K562 treated with DMSO at 1 percent for 48 hours (cell line): ENCODE results near the gene GALNT6. TPM values are rescaled to one million over a fixed set of nuclear protein-coding genes. Genes with fewer than 3 reads are reported as not detected.

Experiments used
- total RNA-seq: library from RNA; unstranded; fragments of 300-600 nt; gene quantifications from 2 replicates; pipeline ENCODE4 v1.2.3, GENCODE V29; 2022; ENCODE audit warnings: low replicate concordance; ENCODE audit errors: extremely low read depth

The GALNT6 gene
- total RNA-seq = not detected in 2 replicates

GRCh38 chr12:51391283-51392123 lies at the start of gene GALNT6:
TSS of gene GALNT6 (minus strand) at chr12:51391406. CDS start at chr12:51379781, 11,625 bp downstream.

GRCh38 chr12:51424662-51425539 lies 33.7 kb upstream of the GALNT6 start, which contains the start of gene SLC4A8:
TSS of gene SLC4A8 (plus strand) at chr12:51424831. CDS start at chr12:51424988, 157 bp downstream.

GRCh38 chr12:51346581-51346980 lies 44.6 kb downstream of the GALNT6 start, which contains the start of gene CELA1:
TSS of gene CELA1 (minus strand) at chr12:51346679. CDS start at chr12:51346638, 41 bp downstream.

GRCh38 chr12:51323966-51324895 lies 67.0 kb downstream of the GALNT6 start, which contains the start of gene BIN2:
TSS of gene BIN2 (minus strand) at chr12:51324174. CDS start at chr12:51324102, 72 bp downstream.

Other genes with a start within 250 kb of the GALNT6 start
- not detected in 2 replicates for gene TFCP2, start 218.3 kb downstream of the GALNT6 start, total RNA-seq
- gene POU6F1, start 173.3 kb downstream of the GALNT6 start, total RNA-seq = not detected in 2 replicates
- 302 TPM in 1 of 2 replicates, not detected in the other for gene DAZAP2, start 152.6 kb downstream of the GALNT6 start, total RNA-seq
- gene SMAGP, start 121.0 kb downstream of the GALNT6 start, total RNA-seq = not detected in 2 replicates
- gene BIN2, start 67.2 kb downstream of the GALNT6 start, total RNA-seq = not detected in 2 replicates
- gene CELA1, start 44.7 kb downstream of the GALNT6 start, total RNA-seq = not detected in 2 replicates
- not detected in 2 replicates for gene SLC4A8, start 33.4 kb upstream of the GALNT6 start, total RNA-seq
- not detected in 2 replicates for gene SCN8A, start 199.8 kb upstream of the GALNT6 start, total RNA-seq